Gastroesophageal sphincter (tissue), 3 donors: ENCODE results near the gene MAP1B.
"Not testable (repeated sequence)": the region's sequence is repeated elsewhere in the genome, so short reads cannot be mapped to it uniquely, and the experiment has no call there.

ENCODE experiments used
- CTCF ChIP-seq, 4 experiments: fragments of 200-600 bp in 2 of 4; fragments of 450-650 bp in 2 of 4; sonication (generic) in 1 of 4; IDR thresholded peaks; one replicate each; pipeline ENCODE4 v1.5.1; 2017 to 2019; ENCODE audit warnings: antibody characterized with exemption in 4 of 4, mild to moderate bottlenecking in 2 of 4, moderate library complexity in 2 of 4
- POLR2A ChIP-seq, 2 donors: fragments of 450-650 bp; IDR thresholded peaks; one replicate each; pipeline ENCODE4 v1.6.1; 2017; ENCODE audit warnings: antibody characterized with exemption in 2 of 2, mild to moderate bottlenecking in 2 of 2, moderate library complexity in 1 of 2
- POLR2AphosphoS5 ChIP-seq: sonication (generic); formaldehyde crosslinking; IDR thresholded peaks from one replicate; pipeline ENCODE4 v1.6.1; 2017; ENCODE audit warnings: antibody characterized with exemption

- not testable (repeated sequence) for TF ChIP-seq POLR2AphosphoS5; CTCF (IDR thresholded peaks at IDR 0.05); POLR2A (IDR thresholded peaks at IDR 0.05)
These were observed 63.9 kb downstream of the MAP1B start for GRCh38 chr5:72171181-72171580.
